H1 (cell line): ENCODE measurements around the gene NKPD1.

ENCODE experiments used
- ATF2 ChIP-seq: IDR thresholded peaks from 2 replicates; pipeline ENCODE4 v1.6.1; 2012; ENCODE audit warnings: low read length, inconsistent platforms
- CHD1 ChIP-seq: IDR thresholded peaks from 2 replicates; pipeline ENCODE4 v1.6.1; 2012; ENCODE audit warnings: low read depth, low read length, improper control_type of control experiment
- CTCF ChIP-seq, 3 experiments: IDR thresholded peaks; 1 replicate in 2 of 3; 2 replicates in 1 of 3; pipeline versions ENCODE4 v1.5.1 to v1.6.1; 2011; ENCODE audit warnings: low read length in 3 of 3, mild to moderate bottlenecking in 3 of 3, inconsistent platforms in 2 of 3, low read depth in 1 of 3, moderate library complexity in 1 of 3; ENCODE audit not compliant: insufficient read depth in 1 of 3; ENCODE audit errors: control extremely low read depth in 1 of 3
- EZH2 ChIP-seq: fragments of 200-600 bp; sonication (generic); IDR thresholded peaks from 2 replicates; pipeline ENCODE4 v1.7.1; 2012; ENCODE audit warnings: low read depth, mild to moderate bottlenecking, moderate library complexity, low read length, inconsistent platforms; ENCODE audit not compliant: severe bottlenecking
- GABPA ChIP-seq: IDR thresholded peaks from 2 replicates; pipeline ENCODE4 v1.6.1; 2011; ENCODE audit warnings: mild to moderate bottlenecking, low read length, moderate library complexity, borderline replicate concordance; ENCODE audit not compliant: insufficient read depth
- JUND ChIP-seq: IDR thresholded peaks from 2 replicates; pipeline ENCODE4 v1.6.1; 2011; ENCODE audit warnings: mild to moderate bottlenecking, improper control_type of control experiment, low read length
- POLR2AphosphoS5 ChIP-seq: IDR thresholded peaks from 2 replicates; pipeline ENCODE4 v1.6.1; 2011; ENCODE audit warnings: low read depth, low read length
- RXRA ChIP-seq: IDR thresholded peaks from 2 replicates; pipeline ENCODE4 v1.6.1; 2011; ENCODE audit warnings: low read depth, mild to moderate bottlenecking, low read length, moderate library complexity; ENCODE audit not compliant: insufficient read depth
- TEAD4 ChIP-seq: IDR thresholded peaks from 2 replicates; pipeline ENCODE4 v1.6.1; 2012; ENCODE audit warnings: low read depth, low read length, inconsistent platforms, mixed read lengths

- TF ChIP-seq GABPA, result no peak
- TF ChIP-seq CTCF (IDR thresholded peaks at IDR 0.05; ENCODE audit: control extremely low read depth in 1 of 3, insufficient read depth in 1 of 3, low read depth in 1 of 3, low read length in 3 of 3), result no peak
- no peak for TF ChIP-seq EZH2
- TF ChIP-seq ATF2, result no peak
- TF ChIP-seq RXRA, result no peak
- TF ChIP-seq POLR2AphosphoS5, result no peak
- no peak for TF ChIP-seq TEAD4
- TF ChIP-seq JUND, result no peak
- TF ChIP-seq CHD1, result no peak
Observed at GRCh38 chr19:45144431-45145269, 16.1 kb downstream of the NKPD1 start.
